Stimulated activated CD8-positive, alpha-beta memory T cell treated with anti-CD3 and anti-CD28 coated beads, Interleukin-12 subunit alpha, Interleukin-12 subunit beta, amount 100 ng/mL, for 24 hours (primary cell): ENCODE measurements around the gene FIBP.
"Not testable (repeated sequence)": the region's sequence is repeated elsewhere in the genome, so short reads cannot be mapped to it uniquely, and the experiment has no call there.

Experiments used
- DNase-seq: peaks from one replicate; pipeline ENCODE4 v3.0.0-alpha.2; 2020; ENCODE audit errors: extremely low read depth

FIBP gene

GRCh38 chr11:65859095-65859811 is 29.0 kb downstream of the FIBP start:
- peak; percentile 98 for DNase-seq

GRCh38 chr11:65858681-65859087 is 29.6 kb downstream of the FIBP start:
- DNase-seq, result no peak

GRCh38 chr11:65857853-65858680 is 30.2 kb downstream of the FIBP start, which contains the start of gene CFL1:
TSS of gene CFL1 (minus strand) at chr11:65858180. CDS start at chr11:65858099, 81 bp downstream.
- peak; percentile 95 for DNase-seq

GRCh38 chr11:65857500-65857852 is 30.8 kb downstream of the FIBP start:
- DNase-seq, result no peak

- DNase-seq, result peak; percentile 58
Observed at GRCh38 chr11:65856689-65857499, 31.4 kb downstream of the FIBP start.

GRCh38 chr11:65855927-65856363 is 32.3 kb downstream of the FIBP start:
- no peak for DNase-seq

GRCh38 chr11:65854852-65855837 is 33.1 kb downstream of the FIBP start:
- DNase-seq, result no peak

GRCh38 chr11:65854161-65854592 is 34.1 kb downstream of the FIBP start:
- no peak for DNase-seq

GRCh38 chr11:65853246-65853979 is 34.9 kb downstream of the FIBP start:
- DNase-seq, result no peak

- no peak for DNase-seq
Observed at GRCh38 chr11:65852508-65853245, 35.6 kb downstream of the FIBP start.

- no peak for DNase-seq
Observed at GRCh38 chr11:65851811-65852507, 36.3 kb downstream of the FIBP start.

GRCh38 chr11:65851083-65851579 is 37.1 kb downstream of the FIBP start:
- DNase-seq, result no peak

- no peak for DNase-seq
Observed at GRCh38 chr11:65850217-65851082, 37.8 kb downstream of the FIBP start.

GRCh38 chr11:65849771-65850216 is 38.5 kb downstream of the FIBP start:
- no peak for DNase-seq

GRCh38 chr11:65849366-65849765 is 38.9 kb downstream of the FIBP start:
- no peak for DNase-seq

GRCh38 chr11:65848693-65849092 is 39.6 kb downstream of the FIBP start:
- DNase-seq, result not testable (repeated sequence)

GRCh38 chr11:65847746-65848145 is 40.5 kb downstream of the FIBP start:
- no peak for DNase-seq
